ENCODE data around the gene SLC25A24.
"Not testable (repeated sequence)": the region's sequence is repeated elsewhere in the genome, so short reads cannot be mapped to it uniquely, and the experiment has no call there.

Gene SLC25A24

DNA sequence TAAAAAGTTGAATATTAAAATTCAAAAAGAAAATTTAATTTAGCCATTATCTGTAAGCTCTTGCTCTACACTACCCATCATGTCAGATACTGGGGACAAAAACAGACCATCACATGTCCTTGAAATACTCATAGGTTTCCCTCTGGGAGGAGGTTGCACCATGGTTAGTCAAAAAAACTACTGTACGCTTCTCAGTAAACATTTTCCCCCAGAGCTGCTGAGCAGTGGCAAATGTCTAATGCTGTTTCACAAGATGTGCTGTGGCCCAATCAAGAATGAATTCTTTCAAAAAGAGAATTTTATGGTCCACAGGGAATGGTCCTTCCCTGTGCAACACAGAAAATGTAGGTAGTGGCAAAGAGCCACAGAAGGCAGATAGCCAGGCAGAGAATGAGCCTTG lies 6.1 kb downstream of the SLC25A24 start:
- no peak for DNase-seq (ENCODE audit: low spot score)

DNA sequence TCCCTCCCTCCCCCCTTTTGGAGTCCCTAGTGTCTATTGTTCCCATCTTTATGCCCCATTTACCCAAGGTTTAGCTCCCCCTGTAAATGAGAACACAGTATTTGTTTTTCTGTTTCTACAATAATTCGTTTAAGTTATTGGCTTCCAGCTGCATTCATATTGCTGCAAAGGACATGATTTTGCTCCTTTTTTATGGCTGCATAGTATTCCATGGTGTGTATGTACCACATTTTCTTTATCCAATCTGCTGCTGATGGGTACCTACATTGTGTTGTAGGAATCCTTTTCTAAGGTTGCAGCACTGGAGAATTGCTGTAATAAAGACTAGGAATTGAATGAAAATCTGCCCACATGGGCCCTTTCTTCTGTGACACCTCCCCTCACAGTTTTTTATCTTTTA lies 6.8 kb downstream of the SLC25A24 start:
- no peak for DNase-seq (ENCODE audit: low spot score)

DNA sequence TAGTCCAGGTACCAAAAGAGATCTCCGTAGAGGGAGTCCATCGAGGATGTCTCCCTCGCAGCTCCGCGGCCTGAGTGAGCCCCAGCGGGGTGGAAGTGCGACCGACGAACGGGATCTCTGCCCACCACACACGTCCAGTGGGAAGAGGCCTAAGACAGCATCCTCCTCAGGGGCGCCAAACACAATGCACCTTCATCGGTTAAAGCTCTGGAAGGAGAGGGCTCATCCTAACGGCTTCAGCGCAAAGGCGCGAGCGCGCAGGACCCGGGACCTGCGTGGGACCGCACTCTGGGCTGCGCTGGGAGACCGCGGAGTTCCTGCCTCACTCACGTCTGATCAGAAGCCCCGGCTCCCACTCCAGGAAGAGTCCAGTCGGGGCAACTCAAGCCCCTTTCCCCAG lies 7.6 kb downstream of the SLC25A24 start:
- DNase-seq (ENCODE audit: low spot score) = no peak

DNA sequence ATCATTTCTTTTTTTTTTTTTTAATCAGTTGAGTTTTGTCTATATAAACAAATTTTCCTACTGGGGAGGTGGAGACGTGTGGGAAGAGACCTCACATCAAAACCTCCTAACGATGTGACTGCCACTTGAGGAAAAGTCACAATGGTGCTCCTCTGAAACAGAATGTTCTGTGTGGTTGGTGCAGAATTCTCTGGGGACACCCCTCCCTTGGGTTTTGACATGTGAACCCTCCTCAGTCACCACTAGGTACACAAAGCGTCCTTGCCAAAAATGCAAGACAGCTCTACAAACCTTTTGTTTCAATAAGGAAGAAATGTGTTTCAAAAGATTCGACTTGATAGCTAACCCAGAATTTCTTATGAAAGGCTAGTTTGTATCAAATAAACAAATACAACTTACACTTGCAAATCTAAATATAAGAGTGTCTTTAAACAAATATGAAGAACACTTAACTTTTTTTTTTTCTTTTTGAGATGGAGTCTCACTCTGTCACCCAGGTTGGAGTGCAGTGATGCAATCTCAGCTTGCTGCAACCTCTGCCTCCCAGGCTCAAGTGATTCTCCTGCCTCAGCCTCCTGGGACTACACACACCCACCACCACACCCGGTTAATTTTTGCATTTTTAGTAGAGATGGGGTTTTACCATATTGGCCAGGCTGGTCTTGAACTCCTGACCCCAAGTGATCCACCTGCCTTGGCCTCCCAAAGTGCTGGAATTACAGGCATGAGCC lies 9.3 kb downstream of the SLC25A24 start:
- DNase-seq (ENCODE audit: low spot score) = no peak

DNA sequence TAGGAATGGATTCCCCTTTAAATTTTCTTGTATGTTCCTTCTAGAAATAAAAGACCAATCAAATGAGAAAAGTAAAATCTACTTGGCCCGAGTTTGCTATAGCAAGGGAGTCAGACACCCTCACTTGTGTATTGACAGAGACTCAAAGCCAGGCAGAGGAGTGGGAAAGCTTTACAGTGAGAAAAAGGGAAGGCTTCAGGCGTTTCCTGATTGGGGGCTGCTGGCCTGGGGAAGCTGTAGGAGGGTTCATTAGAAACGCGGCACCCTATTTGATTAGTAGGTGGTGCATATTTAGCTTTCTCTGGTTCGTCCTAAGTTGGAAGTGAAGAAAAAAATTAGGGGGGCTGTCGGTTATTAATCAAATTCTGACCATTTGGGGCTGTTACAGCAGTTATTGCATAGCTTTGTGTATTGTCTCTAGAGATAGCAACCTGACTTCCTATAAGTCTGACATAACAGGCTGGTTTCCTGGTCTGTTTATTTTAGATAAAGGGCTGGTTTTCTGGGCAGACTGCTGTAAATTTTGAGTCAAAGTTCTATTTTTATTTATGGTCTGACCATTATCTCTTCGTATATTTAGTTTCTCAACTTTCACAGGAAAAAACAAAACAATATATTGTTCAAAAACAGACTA lies 10.0 kb downstream of the SLC25A24 start:
- no peak for DNase-seq (ENCODE audit: low spot score)

DNA sequence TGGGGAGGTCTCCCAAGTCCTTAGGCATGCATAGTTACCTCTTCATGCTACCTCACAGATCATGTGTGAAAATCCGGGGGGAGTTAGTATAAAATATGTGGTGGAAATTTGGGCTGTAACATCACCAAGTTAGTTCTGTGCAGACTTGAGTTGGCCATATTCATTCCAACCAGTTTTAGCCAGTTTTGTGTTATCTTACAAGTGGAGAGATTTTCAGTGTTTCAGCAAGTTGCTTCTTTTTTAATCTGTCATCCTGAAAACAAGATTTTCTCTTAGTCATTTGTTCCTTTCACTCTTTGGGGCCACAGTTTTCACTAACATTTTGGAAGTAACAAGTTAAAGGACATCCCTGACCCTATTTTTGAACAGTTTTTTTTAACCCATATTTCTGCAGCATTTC lies 11.3 kb downstream of the SLC25A24 start:
- no peak for DNase-seq (ENCODE audit: low spot score)

DNA sequence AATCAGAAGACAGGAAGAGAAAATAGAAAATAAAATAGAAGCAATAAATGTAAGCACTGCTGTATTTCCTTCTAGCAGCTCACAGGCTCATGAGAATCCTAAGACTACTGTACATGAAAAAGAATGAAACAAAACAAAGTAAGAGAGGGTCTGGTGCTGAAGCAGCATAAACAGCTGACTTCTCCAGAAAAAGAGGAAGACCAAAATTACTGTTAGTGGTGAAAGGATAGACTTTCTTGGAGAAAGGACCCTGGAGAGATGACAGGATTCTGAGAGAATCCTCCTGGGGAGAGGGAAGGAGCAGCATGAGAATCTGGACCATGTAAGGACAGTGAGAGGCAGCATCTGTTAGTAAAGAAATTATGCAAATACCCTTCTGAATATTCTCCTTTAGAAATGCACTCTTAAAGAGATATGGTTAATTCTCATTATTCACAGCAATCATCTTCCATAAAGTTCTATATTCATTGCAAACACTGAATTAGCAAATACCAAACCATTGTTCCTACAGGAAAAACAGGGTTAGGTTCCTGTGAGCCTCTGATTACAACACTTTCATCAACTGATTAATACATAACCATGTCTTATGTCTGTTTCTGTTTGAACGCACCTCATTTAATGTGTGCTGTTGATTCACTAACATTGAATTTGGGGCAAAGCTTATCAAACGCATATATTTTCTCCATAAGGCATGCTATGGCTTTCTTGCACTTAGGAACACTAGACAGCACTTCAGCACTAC lies 17.0 kb downstream of the SLC25A24 start:
- no peak for DNase-seq (ENCODE audit: low spot score)

DNA sequence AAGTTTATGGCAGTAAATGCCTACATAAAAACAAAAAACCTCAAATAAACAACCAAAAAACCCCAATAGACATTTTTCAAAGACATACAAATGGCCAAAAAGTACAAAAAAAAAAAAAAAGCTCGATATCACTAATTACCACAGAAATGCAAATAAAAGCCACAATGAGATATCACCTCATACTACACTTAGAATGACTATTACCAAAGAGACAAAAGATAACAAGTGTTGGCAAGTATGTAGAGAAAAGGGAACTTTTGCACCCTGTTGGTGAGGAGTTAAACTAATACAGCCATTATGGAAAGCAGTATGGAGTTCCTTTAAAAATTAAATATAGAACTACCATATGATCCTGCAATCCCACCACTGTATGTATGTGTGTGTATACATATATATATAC lies 21.1 kb downstream of the SLC25A24 start:
- no peak for DNase-seq (ENCODE audit: low spot score)

DNA sequence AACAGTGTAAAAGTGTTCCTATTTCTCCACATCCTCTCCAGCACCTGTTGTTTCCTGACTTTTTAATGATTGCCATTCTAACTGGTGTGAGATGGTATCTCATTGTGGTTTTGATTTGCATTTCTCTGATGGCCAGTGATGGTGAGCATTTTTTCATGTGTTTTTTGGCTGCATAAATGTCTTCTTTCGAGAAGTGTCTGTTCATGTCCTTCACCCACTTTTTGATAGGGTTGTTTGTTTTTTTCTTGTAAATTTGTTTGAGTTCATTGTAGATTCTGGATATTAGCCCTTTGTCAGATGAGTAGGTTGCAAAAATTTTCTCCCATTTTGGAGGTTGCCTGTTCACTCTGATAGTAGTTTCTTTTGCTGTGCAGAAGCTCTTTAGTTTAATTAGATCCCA lies 37.7 kb downstream of the SLC25A24 start:
- not testable (repeated sequence) for DNase-seq (ENCODE audit: low spot score)

DNA sequence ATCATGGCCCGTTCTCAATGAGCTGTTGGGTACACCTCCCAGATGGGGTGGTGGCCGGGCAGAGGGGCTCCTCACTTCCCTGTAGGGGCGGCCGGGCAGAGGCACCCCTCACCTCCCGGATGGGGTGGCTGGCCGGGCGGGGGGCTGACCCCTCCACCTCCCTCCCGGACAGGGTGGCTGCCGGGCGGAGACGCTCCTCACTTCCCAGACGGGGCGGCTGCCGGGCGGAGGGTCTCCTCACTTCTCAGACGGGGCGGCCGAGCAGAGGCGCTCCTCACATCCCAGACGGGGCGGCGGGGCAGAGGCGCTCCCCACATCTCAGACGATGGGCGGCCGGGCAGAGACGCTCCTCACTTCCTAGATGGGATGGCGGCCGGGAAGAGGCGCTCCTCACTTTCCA lies 40.2 kb downstream of the SLC25A24 start:
- DNase-seq (ENCODE audit: low spot score) = not testable (repeated sequence)

DNA sequence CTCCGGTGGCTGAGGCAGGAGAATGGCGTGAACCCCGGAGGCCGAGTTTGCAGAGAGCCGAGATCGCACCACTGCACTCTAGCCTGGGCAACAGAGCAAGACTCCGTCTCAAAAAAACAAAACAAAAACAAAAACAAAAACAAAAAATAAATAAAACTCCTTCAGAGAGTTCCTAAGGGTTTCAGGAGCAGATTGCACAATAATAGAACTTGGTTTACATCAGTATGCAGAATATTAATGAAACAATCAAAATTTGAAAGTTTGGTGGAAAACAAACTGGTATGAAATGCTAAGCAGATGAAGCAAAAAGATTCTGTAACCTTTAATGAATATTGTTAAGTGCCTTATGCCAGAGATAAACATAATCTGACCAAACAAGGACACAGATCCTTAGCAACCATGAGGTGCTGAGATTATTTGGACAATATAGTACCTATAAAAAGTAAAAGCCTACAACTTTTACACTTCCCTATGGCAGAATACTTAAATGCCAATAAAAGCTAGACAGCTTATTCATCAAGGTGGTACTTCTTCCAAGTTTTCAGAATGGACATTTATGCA lies 41.2 kb downstream of the SLC25A24 start:
- DNase-seq (ENCODE audit: low spot score) = no peak

DNA sequence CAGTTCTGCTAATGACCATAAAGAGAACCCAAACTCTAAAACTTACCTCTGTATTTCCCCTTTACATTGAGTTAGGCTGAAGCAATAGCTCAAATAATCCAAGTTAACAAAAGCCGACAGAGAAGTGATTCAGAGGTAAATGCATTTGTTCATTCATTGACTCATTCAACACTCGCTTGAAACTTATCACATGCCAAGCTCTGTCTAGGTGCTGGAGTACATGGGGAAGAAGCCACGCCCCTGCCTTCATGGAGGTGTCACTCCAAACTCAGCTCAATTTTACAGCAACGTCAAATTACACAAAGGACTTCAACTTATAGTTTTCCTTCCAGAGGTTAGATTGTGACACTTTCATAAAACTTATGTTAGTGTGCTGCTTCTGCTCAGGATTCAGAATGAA lies 45.8 kb downstream of the SLC25A24 start:
- no peak for DNase-seq (ENCODE audit: low spot score)

DNA sequence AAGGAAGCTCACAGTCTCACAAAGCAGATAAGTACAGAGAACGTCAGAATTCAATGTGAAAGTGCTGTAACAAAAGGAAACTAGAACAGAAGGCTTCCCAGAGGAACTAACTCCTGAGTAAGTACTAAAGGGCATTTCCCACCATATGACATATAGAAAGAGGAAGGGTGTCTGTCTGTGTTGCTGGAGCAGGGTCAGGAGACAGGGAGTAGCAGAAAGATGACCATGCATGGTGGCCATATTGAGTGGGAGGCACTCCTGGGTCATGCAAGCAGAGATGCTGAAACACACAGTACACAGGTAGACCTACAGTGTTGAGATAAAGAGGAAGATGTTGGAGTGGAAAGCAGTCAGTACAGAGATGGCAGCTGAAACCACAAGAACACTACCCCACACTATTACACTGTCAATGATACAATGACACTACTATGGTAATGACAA lies 47.3 kb downstream of the SLC25A24 start:
- no peak for DNase-seq (ENCODE audit: low spot score)

DNA sequence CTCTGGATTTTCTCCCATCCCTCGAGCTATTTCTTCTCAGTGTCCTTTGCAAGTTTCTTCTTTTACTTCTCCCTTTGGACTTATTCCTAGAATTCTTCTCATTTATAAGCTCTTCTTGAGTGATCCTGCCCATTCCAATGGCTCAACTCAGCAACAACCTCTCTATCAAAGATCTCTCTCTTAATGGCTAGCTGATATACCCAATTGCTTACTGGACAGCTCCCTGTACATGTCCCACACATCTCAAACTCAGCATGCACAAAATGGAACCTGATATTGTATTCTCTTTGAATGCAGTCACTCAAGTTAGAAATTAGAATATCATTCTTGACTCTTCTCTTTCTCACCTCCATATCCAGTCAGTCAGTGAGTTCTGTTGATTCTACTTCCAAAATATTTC lies 48.6 kb downstream of the SLC25A24 start:
- DNase-seq (ENCODE audit: low spot score) = no peak

DNA sequence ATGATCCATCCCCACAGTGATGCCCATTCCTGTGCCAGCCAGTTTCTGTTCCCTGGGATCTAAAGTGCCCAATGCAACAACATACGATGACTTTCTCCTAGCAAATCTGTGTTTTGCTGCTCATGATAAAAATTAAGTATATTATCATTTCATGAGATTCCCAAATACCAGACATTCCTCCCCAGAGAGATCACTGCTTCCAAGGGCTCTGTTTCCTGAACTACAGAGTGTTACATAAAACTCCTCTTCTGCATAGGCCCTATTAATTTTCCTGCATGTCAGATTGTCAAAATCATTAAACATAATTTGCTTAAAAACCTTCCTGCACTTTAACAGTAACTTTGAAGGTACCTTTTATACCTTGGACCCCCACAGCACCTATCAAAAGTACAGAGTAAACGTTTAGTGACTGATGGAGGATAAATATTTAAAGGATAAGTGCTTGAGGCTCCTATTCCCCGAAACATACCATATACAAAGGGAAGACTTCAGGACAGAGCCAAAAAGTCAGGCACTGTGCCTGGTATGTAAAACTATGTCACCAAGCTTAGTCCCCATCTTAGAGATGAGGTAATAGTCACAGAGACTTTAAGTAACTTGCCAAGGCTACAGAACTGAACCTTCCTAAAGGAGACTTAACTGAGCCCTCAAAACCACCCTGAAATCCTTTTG lies 50.2 kb downstream of the SLC25A24 start:
- DNase-seq (ENCODE audit: low spot score) = no peak

DNA sequence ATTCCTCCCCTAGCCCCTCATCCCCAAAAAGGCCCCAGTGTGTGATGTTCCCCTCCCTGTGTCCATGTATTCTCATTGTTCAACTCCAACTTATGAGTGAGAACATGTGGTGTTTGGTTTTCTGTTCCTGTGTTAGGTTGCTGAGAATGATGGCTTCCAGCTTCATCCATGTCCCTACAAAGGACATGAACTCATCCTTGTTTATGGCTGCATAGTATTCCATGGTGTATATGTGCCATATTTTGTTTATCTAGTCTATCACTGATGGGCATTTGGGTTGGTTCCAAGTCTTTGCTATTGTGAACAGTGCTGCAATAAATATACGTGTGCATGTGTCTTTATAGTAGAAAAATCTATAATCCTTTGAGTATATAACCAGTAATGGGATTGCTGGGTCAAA lies 55.6 kb downstream of the SLC25A24 start:
- not testable (repeated sequence) for DNase-seq (ENCODE audit: low spot score)

DNA sequence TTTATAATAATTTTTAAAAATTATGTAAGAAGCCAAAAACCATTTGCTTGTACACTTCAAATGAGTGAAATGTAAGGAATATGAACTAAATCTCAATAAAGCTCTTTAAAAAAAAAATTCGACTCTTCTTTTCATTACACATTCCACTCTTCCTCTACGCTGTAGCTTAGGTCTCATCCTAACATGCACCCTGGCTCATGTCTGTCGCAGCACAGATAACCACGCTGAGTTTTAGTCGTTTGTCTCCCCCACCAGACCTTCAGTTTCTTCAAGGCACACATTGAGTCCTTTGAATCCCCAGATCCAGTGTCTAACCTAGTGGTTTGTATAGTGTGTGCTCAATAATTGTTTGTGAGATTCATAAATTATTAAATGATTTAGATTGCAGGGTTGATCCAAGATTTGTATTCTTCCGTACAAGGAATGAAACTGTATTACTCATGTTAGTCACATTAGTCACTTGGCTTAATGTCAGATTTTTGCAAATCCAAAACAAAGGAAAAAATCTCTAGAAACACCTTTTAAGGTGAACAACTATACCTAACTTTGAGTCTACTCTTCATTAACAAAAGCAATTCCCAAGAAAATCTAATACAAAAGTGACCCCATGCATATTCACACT lies 57.3 kb downstream of the SLC25A24 start:
- DNase-seq (ENCODE audit: low spot score) = no peak

DNA sequence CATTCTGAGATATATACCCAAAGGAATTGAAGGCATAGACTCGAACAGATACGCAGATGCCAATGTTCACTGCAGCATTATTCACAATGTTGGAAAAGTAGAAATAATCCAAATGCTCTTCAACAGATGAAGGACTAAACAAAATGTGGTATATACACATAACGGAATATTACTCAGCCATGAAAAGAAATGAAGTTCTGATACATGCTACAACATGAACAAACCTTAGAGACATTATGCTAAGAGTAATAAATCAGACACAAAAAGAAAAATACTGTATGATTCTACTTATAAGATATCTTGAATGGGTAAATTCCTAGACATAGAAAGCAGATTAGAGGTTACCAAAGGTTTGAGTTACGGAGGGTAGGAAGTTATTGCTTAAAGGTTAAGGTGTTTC lies 57.9 kb downstream of the SLC25A24 start:
- DNase-seq (ENCODE audit: low spot score) = no peak

DNA sequence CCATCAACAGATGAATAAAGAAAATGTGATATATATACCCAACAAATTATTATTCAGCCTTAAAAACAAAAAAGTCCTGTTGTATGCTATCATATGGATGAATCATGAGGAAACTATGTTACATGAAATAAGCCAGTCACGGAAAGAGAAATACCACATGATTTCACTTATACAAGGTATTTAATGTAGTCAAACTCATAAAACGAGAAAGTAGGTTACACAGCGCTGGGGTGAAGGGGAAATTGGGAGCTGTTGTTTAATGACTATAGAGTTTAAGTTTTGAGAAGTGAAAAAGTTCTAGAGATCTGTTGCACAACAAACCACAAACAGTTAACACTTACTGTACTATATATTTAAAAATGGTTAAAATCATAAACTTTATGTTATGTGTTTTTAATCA lies 58.5 kb downstream of the SLC25A24 start:
- no peak for DNase-seq (ENCODE audit: low spot score)

DNA sequence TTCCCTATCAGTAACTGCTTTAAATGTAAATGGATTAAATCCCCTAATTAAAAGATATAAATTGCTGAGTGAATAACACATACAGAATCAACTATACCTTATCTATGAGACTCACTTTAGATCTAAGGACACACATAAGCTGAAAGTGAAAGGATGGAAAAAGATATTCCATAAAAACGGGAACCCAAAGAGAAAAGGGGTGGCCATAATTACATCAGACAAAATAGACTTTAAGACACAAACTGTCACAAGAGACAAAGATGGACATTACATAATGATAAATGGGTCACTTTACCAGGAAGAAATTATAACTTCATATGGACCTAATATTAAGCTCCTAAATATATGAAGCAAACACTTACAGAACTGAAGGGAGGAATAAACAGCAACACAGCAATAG lies 59.2 kb downstream of the SLC25A24 start:
- DNase-seq (ENCODE audit: low spot score) = no peak

DNA sequence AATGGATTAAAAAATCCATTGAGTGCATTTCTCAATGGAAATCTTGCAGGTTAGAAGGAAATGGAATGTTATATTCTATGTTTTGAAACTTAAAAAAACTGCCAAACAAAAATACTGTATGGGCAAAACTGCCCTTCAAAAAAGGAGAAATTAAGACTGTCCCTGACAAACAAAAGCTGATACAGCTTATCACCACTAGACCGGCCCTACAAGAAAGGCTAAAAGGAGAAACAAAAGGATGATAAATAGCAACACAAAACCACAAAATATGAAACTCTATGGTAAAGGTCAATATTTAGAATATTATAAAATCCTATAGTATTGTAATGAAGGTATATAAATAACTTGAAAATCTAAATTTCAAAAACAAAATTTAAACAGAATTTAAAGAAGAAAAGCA lies 60.0 kb downstream of the SLC25A24 start:
- no peak for DNase-seq (ENCODE audit: low spot score)

DNA sequence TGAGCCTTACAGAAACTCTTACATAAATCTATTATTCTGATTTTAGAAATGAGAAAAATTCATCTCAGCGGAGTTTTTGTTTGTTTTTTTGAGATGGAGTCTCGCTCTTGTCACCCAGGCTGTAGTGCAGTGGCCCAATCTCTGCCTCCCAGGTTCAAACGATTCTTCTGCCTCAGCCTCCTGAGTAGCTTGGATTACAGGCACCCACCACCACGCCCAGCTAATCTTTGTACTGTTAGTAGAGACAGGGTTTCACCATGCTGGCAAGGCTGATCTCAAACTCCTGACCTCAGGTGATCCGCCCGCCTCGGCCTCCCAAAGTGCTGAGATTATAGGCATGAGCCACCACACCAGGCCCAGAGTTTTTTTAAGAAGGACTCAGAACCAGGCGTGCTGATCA lies 60.6 kb downstream of the SLC25A24 start:
- not testable (repeated sequence) for DNase-seq (ENCODE audit: low spot score)

Data from iPS-NIHi11 (cell line).